ENCODE data around the gene SORL1.

SORL1 gene

DNA sequence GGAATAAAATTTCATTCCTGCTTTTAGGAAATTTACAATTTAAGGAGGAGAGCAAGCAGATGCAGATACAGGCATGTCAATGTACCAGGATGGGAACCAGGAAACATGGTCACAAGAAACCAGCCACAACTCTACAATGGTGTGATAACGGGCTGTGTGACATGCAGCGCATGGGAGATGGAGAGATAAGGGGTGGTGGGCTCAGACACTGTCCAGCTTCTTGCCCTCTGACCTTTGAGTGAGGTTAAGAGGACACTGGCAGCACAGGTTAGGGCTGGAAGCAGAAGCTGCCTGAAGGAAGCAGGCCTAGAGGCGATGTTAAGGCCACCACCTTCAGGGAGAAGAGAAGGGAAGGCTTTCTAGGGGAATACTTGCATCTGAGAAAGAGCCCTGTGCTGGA, 3.0 kb downstream of the SORL1 start:
- no peak for DNase-seq

DNA sequence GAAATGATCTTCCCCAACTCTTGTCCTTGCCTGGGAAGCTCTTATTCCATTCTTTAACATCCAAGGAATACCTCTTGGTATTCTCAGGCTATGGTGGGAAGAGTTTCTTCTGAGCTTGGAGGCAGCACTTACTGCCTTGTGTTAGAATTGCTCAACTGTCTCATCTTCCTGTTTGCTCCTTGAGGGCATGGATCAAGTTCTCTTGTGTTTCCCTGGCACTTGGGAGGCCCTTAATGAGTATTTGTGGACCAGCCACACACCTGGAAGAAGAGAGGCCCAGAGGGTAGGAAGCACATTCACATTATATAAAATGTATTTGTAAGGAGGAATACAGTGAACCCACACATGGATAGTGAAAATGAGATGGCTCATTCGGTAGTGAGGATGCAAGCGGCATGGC, 4.0 kb downstream of the SORL1 start:
- DNase-seq = peak; percentile 46

DNA sequence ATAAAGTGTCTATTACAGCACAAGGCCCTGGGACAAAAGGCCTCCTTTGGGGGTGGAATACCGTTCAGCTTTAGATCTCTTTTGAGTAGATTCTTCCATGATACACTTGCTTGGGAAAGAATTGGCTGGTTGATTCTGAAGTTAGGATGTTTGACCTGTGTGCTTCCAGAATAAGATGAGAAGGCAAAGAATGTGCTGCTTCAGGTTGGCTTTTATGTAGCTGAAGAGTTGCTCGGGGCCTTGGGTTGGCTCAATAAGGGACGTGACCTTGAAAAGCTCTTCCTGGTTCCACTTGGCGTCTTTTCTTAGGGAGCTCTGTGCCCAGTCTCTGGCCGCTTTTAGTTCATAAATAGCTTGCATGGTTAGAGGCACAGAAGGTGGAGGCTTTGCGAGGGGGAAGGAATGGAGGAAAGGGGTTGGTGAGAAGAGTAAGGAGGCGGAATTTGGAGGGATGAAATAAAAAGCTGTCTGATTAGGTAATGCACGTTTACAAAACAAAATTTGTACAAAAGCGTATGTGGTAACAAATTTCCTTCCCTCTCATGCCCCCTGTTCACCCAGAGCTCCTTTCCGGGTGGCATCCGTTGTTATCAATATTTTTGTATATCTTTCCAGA, 4.8 kb downstream of the SORL1 start:
- DNase-seq = no peak

DNA sequence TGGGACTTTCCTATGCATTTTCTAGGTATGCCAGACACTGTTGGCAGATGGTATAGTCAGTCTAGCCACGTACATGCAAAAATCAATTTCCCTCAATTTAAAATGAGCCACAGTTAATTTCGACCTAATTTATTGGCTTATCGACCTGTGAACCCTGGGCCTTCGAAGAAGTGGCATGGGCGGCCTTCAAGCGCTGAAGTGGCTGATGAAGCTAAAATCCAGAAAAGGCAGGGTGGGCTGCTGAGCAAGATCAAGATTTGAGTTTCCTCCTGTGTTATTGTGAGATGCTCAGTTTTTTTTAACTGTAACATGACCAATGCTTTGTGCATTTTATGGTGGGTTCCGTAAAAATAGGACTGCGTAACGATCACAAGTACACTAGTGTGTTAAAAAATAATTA, 6.4 kb downstream of the SORL1 start:
- no peak for DNase-seq

DNA sequence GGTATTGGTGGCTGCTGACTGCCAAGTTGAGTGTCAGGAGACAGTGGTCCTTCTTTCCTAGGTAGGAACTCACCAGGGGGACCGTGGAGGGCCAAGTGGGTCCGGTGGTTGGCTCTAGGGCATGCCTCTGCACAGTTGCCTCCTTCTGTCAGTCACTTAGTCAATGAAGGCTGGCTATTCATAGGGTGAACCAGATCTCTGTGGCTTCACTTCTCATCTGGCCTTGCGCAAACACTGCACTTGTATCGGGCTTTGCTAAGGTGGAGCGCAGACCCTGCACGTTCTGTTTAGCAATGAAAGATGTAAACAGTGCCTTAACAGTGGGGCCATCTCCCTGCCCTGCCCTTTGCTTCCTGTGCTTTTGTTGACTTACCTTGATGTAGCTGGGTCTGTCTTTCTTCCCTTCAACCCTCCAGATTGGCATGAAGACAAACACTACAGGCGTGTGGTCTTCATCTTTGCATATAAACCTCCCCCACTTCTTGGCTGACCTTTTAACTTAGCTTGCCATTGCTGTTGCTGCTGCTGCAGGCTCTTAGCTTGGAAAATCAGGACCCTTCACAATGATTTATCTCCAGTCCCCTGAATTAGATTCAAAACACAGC, 7.4 kb downstream of the SORL1 start:
- DNase-seq = peak; percentile 57

DNA sequence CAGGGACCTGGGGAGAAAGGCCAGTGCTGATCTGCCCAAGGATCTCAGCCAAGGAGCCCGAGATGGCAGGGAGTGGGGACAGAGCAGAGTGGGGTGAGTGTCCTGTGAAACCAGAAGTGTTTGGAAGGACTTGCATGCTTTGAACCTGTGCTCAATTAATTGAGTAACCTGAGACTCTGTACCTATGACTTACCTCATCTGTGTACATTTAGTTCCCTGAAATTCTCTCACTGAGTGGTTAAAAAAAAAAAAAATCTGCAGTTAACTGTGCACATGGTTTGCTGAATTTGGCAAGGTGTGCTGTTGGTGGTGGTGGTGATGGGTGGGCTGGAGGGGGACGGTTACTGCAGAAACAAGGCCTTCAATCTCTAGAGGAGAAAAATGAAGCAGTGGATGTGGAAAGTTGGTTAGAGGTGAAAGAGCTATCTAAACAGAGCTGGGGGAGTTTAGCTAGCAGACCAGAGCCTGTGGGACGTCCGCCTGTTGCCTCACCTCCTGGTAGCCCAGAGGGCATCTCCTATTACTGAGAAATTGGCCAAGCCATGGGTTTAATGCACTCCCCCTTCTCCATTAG, 8.9 kb downstream of the SORL1 start:
- DNase-seq = peak; percentile 71

DNA sequence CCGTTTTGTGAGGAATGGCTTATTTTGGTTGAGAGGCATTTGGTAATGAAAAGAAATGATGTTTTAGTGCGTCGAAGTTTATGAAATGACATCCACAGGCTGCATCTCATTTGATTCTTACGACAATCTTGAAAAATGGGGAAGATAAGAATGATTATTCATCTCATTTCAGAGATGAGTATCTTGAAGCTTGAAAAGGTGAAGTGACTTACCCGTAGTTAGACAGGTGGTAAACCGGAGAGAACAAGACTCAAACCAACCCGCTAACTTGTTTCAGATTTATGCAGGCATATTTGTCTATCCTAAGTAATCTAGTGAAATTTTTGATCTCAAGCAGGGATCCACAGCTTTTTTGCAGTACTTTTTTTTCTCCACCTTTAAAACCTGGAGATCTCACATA, 9.7 kb downstream of the SORL1 start:
- no peak for DNase-seq

DNA sequence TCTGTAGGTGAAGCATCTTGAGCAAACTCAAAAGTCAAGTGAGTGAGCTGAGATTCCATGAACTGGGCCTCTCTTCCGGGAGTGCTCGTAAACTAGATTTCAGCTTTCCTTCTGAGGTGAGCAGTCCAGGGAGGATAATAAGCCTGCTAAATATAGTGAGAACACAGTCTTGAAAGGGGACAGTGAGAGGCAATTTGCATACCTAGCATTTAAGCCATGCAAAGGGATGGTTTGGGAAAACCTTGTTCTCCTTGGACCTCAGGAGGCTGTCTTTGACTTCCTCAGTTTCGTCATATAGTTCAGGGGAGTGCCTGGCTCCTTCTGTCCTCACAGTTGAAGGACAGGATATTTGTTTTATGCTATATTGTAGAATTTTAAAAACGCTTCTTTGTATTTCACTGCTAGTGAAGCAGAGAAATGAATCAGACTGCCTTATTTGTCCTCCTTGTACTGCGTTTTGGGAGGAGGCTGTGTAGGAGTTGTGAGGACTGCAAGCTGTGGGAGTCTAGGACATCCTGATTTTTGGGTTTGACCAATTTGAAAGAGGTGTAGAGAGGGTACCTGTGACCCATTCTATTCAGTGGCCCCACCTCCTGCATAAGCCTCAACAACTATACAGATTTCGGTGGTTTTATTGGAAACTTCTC, 11.7 kb downstream of the SORL1 start:
- peak; percentile 10 for DNase-seq

DNA sequence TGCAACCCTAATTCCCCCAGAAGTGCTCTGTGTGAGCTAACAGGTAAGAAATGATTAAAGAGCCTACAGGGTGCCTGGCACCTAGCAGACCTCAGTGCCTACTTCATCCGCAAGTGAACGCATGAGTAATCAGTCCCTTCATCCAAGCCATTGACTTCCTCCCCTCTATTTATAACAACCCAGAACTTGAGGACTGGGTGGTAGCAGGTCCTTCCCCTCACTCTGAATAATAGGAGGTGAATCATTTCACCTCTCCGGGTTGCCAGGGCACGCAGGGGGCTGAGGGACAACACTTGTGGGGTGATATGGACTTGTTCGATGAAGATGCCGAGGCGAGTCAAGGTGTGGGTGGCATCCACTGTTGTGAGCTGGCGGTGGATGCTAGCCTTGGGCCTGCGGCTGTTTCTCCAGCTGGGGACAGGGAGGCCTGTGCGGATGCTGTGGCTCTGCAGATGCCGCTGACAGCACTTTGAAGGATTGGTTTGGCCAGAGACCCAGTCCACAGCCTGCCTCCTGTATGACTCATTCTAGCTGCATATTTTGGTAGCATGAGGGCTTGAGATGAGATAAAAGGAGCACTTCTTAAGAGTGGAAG, 12.3 kb downstream of the SORL1 start:
- peak; percentile 68 for DNase-seq

DNA sequence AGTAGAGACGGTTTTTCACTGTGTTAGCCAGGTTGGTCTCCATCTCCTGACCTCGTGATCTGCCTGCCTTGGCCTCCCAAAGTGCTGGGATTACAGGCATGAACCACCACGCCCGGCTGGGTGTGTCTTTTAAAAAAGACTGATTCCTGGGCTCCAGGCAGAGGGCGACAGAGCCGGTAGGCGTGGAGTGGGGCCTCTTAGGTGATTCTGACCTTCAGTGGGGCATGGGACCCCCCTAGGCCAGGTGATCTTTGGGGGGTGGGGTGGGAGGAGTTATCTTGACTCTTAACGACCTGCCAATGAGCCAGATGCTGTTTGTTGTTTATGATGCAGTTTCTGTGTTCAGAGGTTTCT, 13.6 kb downstream of the SORL1 start:
- no peak for DNase-seq

DNA sequence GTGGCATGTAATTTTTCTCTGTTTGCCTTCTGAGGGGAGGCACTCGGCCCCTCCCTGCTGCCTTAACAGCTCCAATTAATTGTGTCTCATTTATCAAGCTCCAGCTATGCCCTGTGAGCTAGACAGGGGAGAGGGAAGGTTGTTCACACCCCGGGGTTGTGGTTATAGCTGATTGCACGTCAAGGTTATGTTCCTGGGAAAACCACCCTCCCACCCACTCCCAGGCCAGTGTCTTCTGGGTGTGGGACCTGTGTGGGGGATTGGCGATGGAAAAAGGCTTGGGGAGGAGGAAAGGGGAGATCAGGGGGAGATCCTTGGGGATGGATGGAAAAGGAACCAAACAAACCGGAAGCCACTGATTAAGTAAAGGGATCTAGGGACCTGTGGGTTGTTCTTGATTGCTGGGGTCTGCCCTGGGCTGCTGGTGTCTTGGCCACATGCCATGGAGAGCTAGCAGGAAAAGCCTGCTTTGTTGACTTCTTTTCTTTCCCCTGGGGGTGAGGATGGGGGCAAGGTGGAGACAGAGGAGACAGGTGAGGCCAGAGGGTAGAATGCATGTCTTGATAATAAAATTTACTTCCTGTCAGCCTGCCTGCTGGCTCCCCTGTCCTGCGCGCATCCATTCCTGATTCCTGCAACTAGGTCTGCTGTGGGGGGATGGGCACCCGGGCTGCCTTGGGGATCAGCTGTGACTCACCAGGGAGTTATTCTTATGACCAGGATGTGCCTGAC, 14.1 kb downstream of the SORL1 start:
- peak; percentile 98 for DNase-seq

DNA sequence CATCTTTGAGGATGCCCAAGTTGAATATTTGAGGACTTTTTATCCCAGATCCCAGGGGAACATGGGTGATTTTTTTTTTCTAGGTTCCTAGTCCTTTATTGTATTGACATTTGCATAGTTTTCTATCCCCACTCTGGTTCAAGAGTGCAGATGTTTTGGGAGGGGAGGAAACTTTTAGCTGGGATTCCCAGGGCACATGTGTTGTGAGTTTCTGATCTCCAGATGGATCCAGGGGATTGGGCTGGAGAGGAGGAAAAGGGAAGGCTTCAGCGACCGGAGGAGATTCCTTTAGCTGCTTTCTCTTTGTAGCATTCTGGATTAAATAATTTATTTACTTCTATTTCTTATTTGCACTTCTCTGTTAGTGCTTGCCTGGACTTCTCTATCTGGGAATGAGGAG, 15.4 kb downstream of the SORL1 start:
- peak; percentile 38 for DNase-seq

DNA sequence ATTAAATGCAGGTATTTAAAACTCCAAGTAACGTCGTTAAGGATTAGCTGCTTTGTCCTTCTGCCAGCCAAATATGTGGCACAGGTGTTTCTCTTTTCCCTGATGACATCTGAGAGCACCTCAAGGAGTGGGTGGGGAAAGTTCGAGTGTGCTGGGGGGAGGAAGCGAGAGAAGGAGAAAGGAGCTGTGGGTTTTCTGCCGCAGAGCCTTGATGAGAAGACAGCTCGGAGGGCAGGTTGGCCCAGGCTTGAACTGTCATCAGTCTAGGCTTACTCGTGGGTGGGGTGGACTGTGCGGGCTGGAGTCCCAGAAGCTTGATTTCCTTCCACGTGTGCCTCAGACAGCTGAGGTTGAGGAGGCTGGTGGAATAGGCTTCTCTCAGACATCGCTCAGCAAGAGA, 15.9 kb downstream of the SORL1 start:
- peak; percentile 46 for DNase-seq

DNA sequence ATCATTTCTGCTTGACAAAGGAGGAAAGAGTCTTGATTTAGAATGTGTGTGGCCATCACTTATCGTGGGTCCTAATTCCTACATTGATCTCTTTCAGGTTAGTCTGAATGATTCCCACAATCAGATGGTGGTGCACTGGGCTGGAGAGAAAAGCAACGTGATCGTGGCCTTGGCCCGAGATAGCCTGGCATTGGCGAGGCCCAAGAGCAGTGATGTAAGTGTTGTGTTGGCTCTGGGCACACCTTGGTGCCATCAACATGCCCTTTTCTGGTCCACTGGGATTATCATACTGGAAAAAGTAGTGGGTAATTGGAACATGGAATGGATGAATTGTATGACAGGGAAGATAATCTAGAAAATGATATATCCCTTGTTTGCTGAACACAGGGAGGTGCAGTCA, 17.8 kb downstream of the SORL1 start:
- DNase-seq = peak; percentile 77

DNA sequence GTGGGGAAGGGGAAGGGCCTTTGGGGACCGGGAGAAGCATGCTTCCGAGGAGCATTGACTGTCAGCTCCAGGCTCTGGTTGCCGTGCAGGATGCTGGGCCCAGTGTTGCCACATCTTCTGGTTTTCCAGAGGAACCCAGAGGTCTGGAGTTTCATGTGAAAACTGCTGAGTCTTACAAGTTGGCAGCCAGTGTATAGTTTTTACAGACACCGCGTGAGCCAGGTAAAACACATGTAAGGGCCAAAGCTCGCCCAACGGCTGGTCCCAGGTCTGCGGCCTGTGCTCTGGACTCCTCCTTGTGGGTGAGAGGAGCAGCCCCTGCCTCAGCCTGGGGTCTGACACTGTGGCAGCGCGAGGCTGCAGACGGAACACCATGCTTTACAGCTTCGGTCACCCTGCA, 19.1 kb downstream of the SORL1 start:
- DNase-seq = no peak

DNA sequence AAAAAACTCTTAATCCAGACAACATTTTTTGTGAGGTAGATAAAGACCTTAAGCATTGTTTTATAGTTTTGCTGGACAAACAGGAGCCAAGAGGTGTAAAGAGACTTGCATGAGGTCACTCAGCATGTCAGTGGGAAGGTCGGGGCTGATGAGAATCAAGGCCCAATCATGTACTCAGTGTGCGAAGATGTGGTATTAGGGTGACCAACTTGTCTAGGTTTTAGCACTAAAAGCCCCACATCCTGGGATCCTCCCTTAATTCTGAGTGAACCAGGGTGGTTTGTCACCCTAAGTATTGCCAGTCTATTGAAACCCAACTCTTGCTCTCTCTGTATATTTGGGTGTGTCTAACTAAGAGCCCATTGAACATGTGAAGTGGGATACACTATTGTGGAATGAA, 20.2 kb downstream of the SORL1 start:
- no peak for DNase-seq

DNA sequence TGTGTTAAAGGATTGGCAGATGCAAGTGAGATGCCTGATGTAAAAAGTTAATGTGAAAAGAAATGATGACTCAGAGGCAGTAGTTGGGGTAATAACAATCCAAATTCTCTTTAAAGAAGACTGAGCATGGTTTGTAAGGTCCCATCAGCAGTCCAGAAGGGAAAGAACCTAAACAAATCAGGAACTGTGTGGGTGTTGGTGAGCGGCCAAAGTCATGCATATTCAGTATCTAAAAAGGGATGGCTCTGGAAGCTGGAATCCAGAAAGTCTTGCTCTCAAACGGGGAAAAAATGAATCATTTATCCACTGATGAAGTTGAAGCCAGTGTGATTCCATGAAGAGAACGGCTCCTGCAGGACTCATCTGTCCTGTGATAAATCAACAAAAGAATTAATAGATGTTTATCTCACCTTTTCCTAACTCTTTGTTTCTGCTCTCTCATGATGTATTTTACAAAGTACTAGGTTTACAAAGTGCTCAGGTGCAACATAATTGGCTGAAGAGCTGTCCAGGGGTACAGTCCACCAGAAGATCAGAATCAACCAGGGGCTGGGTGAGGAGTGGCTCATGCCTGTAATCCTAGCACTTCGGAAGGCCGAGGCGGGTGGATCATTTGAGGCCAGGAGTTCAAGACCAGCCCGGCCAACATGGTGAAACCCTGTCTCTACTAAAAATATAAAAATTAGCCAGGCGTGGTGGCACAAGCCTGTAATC, 21.1 kb downstream of the SORL1 start:
- no peak for DNase-seq

DNA sequence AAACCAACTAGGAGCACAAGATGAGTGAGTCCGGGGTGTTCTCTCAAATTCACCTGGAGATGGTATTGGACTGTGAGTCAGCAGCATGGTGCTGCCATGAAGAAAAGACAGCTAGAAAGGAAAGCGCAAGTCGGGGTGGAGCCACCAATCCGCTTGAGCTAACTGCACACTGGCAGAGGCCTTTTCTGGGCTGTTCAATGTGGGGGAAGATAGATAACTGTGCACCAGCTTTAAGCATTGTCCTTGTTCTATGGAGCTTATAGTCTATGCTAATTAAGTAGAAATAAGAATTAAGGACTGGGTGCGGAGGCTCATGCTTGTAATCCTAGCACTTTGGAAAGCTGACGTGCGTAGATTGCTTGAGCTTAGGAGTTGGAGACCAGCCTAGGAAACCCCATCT, 22.6 kb downstream of the SORL1 start:
- no peak for DNase-seq

DNA sequence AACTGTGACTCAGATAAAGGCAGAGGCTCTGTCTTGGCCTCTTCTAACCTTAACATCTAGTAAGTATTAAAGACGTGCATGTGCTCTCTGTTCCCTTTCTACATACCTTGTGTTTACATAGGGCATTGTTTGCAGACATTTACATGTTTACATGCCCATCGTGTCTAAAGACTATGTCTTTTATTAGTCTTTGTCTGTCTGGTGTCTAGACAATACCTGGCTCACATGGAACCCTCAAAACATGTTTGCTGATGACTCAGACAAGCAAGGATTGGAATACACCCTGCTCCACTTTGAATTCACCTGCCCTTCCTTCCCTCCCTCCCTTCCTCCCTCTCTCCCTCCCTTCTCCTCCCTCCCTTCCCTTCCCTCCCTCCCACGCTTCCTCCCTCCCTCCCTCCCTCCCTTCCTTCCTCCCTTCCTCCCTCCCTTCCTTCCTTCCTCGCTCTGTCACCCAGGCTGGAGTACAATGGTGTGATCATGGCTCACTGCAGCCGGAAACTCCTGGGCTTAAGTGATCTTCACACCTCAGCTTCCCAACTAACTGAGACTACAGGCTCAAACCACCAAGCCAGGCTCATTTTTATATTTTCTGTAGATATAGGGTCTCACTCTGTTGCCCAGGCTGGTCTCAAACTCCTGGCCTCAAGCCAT, 24.4 kb downstream of the SORL1 start:
- peak; percentile 96 for DNase-seq

DNA sequence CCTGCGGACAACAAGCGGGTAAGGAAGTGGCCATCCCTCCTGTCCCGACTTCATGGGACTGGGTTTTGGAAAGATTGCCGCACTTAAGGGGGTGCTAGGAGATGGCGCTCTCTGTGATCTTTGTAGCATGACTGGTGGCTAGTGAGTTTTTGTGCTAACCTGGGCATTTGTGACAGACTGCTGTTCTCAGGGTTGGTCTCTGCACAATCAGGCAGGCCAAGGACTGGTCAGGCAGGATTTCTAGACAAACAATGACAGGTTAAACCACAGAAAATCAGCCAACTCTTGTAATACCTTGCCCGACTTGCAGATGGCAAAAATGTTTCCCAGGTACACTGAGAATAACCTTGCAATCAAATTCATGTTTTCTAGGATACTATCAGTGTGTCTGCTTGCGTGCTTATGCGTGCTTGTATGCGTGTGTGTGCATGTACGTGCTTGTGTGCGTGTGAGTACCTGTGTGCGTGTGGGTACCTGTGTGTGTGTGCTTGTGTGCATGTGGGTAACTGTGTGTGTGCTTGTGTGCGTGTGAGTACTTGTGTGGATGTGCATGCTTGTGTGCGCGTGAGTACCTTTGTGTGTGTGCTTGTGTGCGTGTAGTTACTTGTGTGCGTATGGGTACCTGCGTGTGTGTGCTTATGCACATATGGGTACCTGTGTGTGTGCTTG, 26.2 kb downstream of the SORL1 start:
- no peak for DNase-seq

DNA sequence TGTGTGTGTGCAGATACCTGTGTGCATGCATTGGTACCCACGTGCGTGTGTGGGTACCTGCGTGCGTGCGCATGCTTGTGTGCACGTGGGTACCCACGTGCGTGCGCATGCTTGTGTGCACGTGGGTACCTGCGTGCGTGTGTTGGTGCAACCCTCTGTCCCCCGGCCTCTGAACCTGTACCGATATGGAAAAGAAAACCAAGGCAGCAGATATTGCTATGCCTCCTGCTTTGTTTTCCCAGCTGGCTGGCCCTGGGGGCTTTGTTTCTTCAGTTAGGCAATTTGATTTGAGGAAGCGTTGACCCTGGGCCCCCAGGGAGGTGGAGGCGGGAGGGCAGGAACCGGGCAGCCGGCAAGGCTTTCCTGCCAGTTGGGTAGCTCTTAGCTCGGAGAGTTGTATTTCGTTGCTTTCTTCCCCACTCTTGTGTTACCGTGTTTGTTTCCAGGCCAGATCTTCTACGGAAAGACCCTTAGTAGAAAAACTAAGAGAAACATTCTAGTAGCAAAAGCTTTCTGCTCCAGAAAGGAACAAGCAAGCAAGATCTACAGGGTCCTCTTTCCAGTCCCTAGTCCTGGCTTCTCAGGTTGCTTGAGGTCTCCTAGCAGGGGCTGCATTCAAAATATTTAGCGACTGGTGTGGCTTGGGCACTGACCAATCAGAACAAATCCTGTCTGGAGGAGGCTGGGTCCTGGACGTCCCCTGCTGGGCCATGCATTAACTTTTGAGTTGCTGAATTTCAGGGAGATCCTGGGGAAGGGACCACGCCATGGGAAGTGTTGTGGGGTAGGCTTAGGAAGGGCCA, 27.0 kb downstream of the SORL1 start:
- peak; percentile 67 for DNase-seq

Measured in NCI-H69 (cell line).